Skeletal muscle satellite cell (primary cell): ENCODE measurements around the gene APBA2.

Source experiments
- H3K27me3 ChIP-seq: 2 replicates; pipeline ENCODE4 v1.7.0; 2013; ENCODE audit warnings: low read length; ENCODE audit not compliant: control insufficient read depth, insufficient read depth
- H3K36me3 ChIP-seq: 2 replicates; pipeline ENCODE4 v1.7.0; 2013; ENCODE audit warnings: mild to moderate bottlenecking, control low read depth, low read length; ENCODE audit not compliant: insufficient read depth
- H3K4me1 ChIP-seq: 2 replicates; pipeline ENCODE4 v1.7.0; 2013; ENCODE audit warnings: low read length; ENCODE audit not compliant: control insufficient read depth, insufficient read depth
- H3K4me2 ChIP-seq: 2 replicates; pipeline ENCODE4 v1.7.0; 2013; ENCODE audit warnings: mild to moderate bottlenecking, low read length
- H3K4me3 ChIP-seq: 2 replicates; pipeline ENCODE4 v1.7.0; 2013; ENCODE audit warnings: low read length
- H3K9ac ChIP-seq: 2 replicates; pipeline ENCODE4 v1.7.0; 2013; ENCODE audit warnings: mild to moderate bottlenecking, low read depth, low read length, moderate library complexity
- H3K9me3 ChIP-seq: replicated peaks from 2 replicates; pipeline ENCODE4 v1.7.0; 2013; ENCODE audit warnings: mild to moderate bottlenecking, control low read depth, low read length

APBA2 gene

GRCh38 chr15:29063646-29064045, 177.9 kb downstream of the APBA2 start:
- H3K27me3 ChIP-seq: no peaks in the 10 kb centered on the region
- H3K4me2 ChIP-seq: no peak overlapping the region
- H3K9me3 ChIP-seq: no peaks in the 10 kb centered on the region
- no peak overlapping the region for H3K9ac ChIP-seq
- H3K36me3 ChIP-seq: no peaks in the 10 kb centered on the region
- no peaks in the 10 kb centered on the region for H3K4me1 ChIP-seq
- no peak overlapping the region for H3K4me3 ChIP-seq

GRCh38 chr15:29064290-29064689, 178.5 kb downstream of the APBA2 start:
- no peaks in the 10 kb centered on the region for H3K9me3 ChIP-seq
- no peak overlapping the region for H3K4me2 ChIP-seq
- H3K9ac ChIP-seq: no peak overlapping the region
- no peaks in the 10 kb centered on the region for H3K27me3 ChIP-seq
- H3K4me3 ChIP-seq: no peak overlapping the region
- H3K36me3 ChIP-seq: no peaks in the 10 kb centered on the region
- H3K4me1 ChIP-seq: no peaks in the 10 kb centered on the region

GRCh38 chr15:29064731-29065130, 179.0 kb downstream of the APBA2 start:
- Histone ChIP-seq H3K4me1 (no peaks in the 10 kb centered on the region), H3K4me2 (no peak overlapping the region), H3K27me3 (no peaks in the 10 kb centered on the region), H3K9me3 (no peaks in the 10 kb centered on the region), H3K4me3 (no peak overlapping the region), H3K9ac (no peak overlapping the region), H3K36me3 (no peaks in the 10 kb centered on the region)

GRCh38 chr15:29065571-29065970, 179.8 kb downstream of the APBA2 start:
- Histone ChIP-seq H3K4me2 (no peak overlapping the region), H3K4me3 (no peak overlapping the region), H3K9ac (no peak overlapping the region), H3K9me3 (no peaks in the 10 kb centered on the region), H3K36me3 (no peaks in the 10 kb centered on the region), H3K4me1 (no peaks in the 10 kb centered on the region), H3K27me3 (no peaks in the 10 kb centered on the region)

- Histone ChIP-seq H3K9me3 (no peaks in the 10 kb centered on the region), H3K27me3 (no peaks in the 10 kb centered on the region)
These were observed 180.5 kb downstream of the APBA2 start for GRCh38 chr15:29066310-29066709.

GRCh38 chr15:29066838-29067237, 181.1 kb downstream of the APBA2 start:
- Histone ChIP-seq H3K9me3 (no peaks in the 10 kb centered on the region), H3K9ac (no peak overlapping the region), H3K4me3 (no peak overlapping the region), H3K36me3 (no peaks in the 10 kb centered on the region), H3K4me2 (no peak overlapping the region), H3K27me3 (no peaks in the 10 kb centered on the region), H3K4me1 (no peaks in the 10 kb centered on the region)

More at GRCh38 chr15:29066310-29066709, 180.5 kb downstream of the APBA2 start:
- Histone ChIP-seq H3K4me3 (no peak overlapping the region), H3K4me2 (no peak overlapping the region), H3K9ac (no peak overlapping the region), H3K36me3 (no peaks in the 10 kb centered on the region), H3K4me1 (no peaks in the 10 kb centered on the region)

- H3K4me1 ChIP-seq: no peaks in the 10 kb centered on the region
- H3K36me3 ChIP-seq: no peaks in the 10 kb centered on the region
- H3K9ac ChIP-seq: no peak overlapping the region
- no peak overlapping the region for H3K4me2 ChIP-seq
- no peaks in the 10 kb centered on the region for H3K9me3 ChIP-seq
- H3K4me3 ChIP-seq: no peak overlapping the region
- H3K27me3 ChIP-seq: no peaks in the 10 kb centered on the region
These were observed 182.2 kb downstream of the APBA2 start for GRCh38 chr15:29067949-29068348.

- no peaks in the 10 kb centered on the region for H3K27me3 ChIP-seq
- no peak overlapping the region for H3K4me3 ChIP-seq
- H3K36me3 ChIP-seq: no peaks in the 10 kb centered on the region
- H3K4me1 ChIP-seq: no peaks in the 10 kb centered on the region
- no peak overlapping the region for H3K9ac ChIP-seq
- H3K4me2 ChIP-seq: no peak overlapping the region
- H3K9me3 ChIP-seq: no peaks in the 10 kb centered on the region
These were observed 184.9 kb downstream of the APBA2 start for GRCh38 chr15:29070471-29071231.

GRCh38 chr15:29071232-29071881, 185.6 kb downstream of the APBA2 start:
- Histone ChIP-seq H3K4me2 (no peak overlapping the region), H3K36me3 (no peaks in the 10 kb centered on the region), H3K9me3 (no peaks in the 10 kb centered on the region), H3K4me1 (no peaks in the 10 kb centered on the region), H3K9ac (no peak overlapping the region), H3K27me3 (no peaks in the 10 kb centered on the region), H3K4me3 (no peak overlapping the region)

- H3K4me3 ChIP-seq: no peak overlapping the region
- no peaks in the 10 kb centered on the region for H3K4me1 ChIP-seq
- H3K9me3 ChIP-seq: no peaks in the 10 kb centered on the region
- H3K27me3 ChIP-seq: no peaks in the 10 kb centered on the region
- H3K4me2 ChIP-seq: no peak overlapping the region
- H3K9ac ChIP-seq: no peak overlapping the region
- no peaks in the 10 kb centered on the region for H3K36me3 ChIP-seq
These were observed 186.1 kb downstream of the APBA2 start for GRCh38 chr15:29071882-29072273.

GRCh38 chr15:29072444-29072843, 186.7 kb downstream of the APBA2 start:
- Histone ChIP-seq H3K4me1 (no peaks in the 10 kb centered on the region), H3K27me3 (no peaks in the 10 kb centered on the region), H3K9me3 (no peaks in the 10 kb centered on the region), H3K4me2 (no peak overlapping the region), H3K9ac (no peak overlapping the region), H3K4me3 (no peak overlapping the region), H3K36me3 (no peaks in the 10 kb centered on the region)

GRCh38 chr15:29074045-29074444, 188.3 kb downstream of the APBA2 start:
- Histone ChIP-seq H3K4me3 (no peak overlapping the region), H3K27me3 (no peaks in the 10 kb centered on the region), H3K4me2 (no peak overlapping the region), H3K36me3 (no peaks in the 10 kb centered on the region), H3K4me1 (no peaks in the 10 kb centered on the region), H3K9me3 (no peaks in the 10 kb centered on the region), H3K9ac (no peak overlapping the region)
